GM08714 (cell line): ENCODE results near the gene SHC3.

Experiments used
- H3K4me3 ChIP-seq: fragments of 200-500 bp; sonication (Bioruptor generic); 2 replicates; pipeline ENCODE4 v1.5.1; 2014; ENCODE audit warnings: mild to moderate bottlenecking, low read length, inconsistent platforms
- ZNF274 ChIP-seq: IDR thresholded peaks from 2 replicates; pipeline ENCODE4 v1.6.1; 2012; ENCODE audit warnings: mild to moderate bottlenecking, low read depth, low read length

Gene SHC3

DNA sequence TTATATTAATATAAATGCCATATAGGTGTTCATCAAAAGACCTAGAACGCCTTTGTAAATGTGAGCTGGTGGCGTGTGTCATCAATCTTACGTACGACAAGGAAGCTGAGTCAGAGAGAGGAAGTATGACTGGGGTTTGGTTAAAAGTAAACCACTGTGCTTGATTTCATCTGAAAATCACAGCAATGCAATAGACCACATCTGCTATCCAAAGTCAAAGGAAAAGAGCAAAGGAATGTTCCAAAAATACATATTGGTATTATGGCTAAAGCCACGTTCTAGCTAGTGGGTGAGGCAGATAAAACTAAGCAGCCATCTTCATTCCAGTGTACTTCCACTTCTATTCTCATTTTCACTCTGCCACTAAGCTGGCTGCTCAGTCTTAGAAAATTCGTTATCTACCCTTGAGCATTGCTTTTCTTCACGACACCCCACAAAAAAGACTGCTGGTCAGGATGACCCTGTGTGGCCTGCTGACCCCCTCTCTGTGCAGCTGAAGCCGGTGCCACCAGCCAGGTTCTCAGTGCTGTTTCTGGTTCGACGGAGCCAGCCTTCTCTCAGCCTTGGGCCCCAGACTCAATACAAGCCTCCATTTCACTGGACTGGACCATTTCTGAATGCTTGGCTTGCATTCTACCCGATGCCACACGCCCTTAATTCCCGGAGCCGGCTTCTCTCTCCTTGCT, 23.8 kb downstream of the SHC3 start:
- no peak for TF ChIP-seq ZNF274
- no peak overlapping the region for H3K4me3 ChIP-seq

DNA sequence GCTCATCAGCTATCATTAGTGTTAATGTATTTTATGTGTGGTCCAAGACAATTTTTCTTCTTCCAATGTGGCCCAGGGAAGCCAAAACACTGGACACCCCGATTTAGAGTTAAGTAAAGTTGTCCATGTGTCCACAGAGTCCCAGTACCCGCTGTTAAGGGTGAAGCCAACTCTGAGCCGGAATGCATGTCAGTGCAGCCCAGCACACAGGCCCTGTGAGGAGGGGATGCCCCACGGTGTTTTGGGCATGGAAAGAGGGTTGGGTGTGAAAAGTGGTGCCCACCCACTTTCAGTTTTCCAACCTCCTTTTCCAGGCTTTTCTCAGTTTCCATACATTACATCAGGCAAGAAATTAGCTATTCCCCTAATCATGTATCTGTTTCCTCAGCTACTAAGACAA, 24.4 kb downstream of the SHC3 start:
- H3K4me3 ChIP-seq, result no peak overlapping the region
- TF ChIP-seq ZNF274, result no peak

DNA sequence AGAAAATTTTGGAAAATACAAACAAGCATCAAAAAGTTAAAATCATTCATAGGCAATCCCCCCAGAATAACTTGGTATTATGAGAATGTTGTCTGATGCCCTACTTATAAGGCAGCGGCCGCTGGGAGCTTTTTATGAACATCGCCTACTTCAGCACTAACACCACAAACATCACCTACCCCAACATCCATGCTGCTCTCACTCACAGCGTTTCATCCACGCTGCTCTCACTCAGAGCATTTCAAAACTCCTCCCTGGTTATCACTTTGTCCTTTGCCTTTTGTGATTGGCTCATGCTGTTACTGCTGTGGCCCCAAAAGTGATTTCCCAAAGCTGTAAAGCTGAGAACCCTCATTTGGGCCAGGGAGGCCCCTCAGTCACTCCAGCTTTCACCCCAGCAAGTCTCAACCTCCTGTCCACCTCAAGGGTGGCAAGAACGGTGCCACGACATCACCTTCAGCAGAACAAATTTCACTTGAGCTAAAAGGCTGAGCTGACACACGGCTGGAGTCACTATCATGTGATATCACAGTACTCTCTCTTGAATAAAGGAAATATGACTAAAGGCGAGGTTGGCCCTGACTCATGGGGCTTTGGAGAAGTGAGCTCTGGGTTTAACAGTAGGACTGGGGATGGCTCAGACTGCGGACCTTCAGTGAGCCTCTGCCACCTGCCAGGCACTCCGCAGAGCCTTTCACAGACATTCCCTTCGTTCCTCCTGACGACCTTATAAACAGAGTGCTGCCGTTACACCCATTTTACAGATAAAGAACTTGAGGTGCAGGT, 25.2 kb downstream of the SHC3 start:
- H3K4me3 ChIP-seq, result no peak overlapping the region
- TF ChIP-seq ZNF274, result no peak

DNA sequence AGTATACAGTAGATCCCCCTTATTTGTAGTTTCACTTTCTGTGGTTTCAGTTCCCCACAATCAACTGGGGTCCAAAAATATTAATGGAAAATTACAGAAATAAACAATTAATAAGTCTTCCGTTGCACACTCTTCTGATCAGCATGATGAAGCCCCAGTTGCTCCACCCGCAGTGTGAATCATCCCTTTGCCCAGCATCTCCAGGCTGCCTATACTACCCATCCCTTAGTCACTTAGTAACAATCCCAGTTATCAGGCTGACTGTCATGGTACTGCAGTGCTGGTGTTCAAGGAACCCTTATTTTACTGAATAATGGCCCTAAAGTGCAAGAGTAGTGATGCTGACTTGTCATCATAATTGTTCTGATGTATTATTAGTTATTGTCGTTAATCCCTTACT, 28.9 kb downstream of the SHC3 start:
- TF ChIP-seq ZNF274, result no peak
- H3K4me3 ChIP-seq, result no peak overlapping the region

DNA sequence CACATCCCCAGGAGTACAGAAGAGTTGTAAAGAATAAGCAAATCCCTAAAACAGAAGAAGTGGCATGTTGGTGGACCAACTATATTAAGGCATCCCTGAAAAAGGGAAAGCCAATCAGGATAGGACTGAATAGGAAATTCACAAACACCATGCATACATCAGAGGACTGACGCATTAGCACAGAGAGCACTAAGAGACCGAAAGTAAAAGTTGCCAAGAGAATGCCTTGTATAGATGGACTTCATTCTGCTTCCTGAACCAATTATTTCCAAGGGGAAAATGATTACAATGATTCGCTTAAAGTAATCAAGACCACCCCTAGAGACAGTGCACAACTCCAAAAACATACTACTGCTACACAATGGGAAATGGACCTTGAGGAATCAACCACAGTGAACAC, 33.5 kb downstream of the SHC3 start:
- TF ChIP-seq ZNF274, result no peak
- H3K4me3 ChIP-seq, result no peak overlapping the region

DNA sequence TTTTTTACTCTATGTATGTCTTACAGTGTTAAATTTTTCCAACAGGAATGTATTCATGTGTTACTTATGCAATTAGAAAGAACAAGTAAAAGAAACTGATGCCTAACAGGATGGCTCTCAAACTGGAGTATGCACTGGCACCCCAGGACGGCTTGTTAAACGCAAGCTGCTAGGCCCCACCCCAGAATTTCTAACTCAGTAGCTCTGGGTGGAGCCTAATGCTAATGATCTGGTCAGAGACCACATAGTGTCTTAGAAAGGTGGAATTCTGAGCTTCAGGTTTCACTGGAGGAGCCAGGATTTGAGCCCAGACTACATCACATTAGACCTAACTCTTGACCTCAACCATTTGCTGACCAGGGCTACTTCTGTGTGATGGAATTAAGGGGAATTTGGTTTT, 34.4 kb downstream of the SHC3 start:
- TF ChIP-seq ZNF274, result no peak
- H3K4me3 ChIP-seq, result no peak overlapping the region

DNA sequence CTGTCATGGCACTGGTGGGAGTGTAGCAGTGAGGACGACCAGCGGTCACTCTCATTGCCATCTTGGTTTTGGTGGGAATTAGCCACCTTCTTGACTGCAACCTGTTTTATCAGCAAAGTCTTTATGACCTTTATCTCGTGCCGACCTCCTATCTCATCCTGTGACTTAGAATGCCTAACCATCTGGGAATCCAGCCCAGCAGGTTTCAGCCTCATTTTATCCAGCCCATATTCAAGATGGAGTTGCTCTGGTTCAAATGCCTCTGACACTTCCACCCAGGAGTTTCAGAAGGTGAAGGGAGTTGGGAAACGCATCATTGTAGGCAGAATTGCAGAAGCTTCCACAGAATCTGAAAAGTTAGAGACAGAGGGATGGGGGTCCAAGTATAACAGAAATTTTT, 35.4 kb downstream of the SHC3 start:
- no peak overlapping the region for H3K4me3 ChIP-seq
- TF ChIP-seq ZNF274, result no peak

DNA sequence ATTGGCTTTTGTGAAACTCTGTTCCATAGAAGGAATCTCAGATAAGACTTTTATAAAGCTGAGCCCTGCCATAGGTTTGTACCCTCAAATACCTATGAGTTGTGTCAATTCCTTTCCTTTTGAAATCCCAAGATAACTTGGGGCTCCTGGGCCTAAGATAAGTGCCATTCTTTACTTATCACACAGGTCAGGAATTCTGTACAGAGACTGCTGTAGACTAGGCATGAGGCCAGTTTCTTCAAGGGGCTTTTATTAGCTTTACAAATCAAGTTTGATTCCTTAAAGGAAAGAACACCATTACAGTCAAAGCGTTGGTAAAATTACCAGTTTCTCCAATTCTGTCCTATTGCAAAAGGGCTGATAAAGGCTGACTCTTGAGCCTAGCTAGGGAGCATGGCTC, 39.2 kb downstream of the SHC3 start:
- no peak overlapping the region for H3K4me3 ChIP-seq
- no peak for TF ChIP-seq ZNF274

DNA sequence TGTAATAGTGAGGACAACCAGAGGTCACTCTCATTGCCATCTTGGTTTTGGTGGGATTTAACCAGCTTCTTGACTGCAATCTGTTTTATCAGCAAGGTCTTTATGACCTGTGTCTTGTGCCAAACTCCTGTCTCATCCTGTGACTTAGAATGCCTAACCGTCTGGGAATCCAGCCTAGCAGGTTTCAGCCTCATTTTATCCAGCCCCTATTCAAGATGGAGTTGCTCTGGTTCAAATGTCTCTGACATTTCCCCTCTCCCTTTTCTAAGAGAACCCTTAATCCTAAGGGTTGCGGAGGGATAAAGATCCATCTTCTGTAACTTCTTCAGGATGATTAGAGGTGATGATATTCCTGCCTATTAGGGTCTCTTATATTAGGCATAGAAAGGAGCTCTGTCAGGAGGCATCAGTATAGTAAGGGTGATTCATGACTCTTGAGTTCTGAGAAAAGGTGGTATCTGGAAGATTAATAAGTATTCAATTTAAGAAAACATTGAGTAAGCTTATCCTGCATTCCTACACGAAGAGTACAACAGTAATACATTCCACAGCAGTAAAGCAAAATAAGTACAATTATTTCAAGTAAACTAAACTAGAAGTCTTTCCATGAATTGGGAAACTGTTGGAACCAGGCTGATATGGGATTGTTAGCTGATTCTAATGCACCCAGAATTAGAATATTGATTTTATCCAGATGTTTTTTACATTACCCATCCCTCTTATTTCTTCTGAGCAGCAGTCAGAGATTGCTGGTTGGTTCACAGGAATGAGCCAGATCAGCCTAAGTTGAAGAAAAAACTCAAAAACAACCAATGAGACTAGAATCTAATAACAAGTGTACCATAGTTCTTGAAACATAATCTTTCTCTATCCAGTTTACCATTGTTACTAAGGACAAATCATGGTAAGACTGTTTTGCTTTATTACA, 39.9 kb downstream of the SHC3 start:
- no peak for TF ChIP-seq ZNF274

DNA sequence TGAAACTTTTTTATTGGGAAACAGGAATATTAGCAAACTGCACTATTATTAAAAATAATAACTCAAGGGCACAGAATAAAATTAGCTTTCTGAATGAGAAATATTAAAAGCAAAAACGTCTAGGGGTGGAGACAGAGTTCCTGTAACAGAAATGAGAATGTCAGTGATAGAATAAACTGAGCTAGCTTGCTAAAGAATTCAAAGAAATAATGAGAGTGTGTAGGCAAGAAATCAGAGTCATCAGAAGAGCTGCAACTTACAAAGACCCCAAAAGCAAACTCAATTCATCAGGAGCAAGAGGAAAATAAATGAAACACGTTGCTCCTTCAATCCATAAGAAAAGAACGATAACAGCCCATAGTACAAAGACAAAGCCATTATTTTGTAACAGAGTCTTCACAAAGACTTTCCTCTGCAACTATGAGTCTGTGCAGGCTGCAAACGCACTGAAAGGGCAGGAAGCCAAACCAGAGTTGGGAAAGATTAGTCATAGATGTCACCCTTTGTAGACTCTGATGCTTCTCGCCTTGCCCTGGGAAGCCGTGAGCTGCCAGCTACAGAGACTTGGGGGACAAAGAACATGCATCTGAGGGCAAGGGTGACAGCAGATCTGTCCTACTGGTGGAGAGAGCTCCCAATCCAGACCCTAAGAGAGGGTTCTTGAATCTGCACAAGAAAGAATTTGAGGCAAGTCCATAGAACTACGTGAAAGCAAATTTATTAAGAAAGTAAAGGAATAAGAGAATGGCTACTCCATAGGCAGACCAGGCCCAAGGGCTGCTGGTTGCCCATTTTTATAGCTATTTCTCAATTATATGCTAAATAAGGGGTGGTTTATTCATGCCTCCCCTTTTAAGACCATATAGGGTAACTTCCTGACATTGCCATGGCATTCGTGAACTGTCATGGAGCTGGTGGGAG, 40.8 kb downstream of the SHC3 start:
- no peak for TF ChIP-seq ZNF274
- H3K4me3 ChIP-seq, result no peak overlapping the region

More for the DNA sequence above, 39.9 kb downstream of the SHC3 start:
- H3K4me3 ChIP-seq, result no peak overlapping the region

DNA sequence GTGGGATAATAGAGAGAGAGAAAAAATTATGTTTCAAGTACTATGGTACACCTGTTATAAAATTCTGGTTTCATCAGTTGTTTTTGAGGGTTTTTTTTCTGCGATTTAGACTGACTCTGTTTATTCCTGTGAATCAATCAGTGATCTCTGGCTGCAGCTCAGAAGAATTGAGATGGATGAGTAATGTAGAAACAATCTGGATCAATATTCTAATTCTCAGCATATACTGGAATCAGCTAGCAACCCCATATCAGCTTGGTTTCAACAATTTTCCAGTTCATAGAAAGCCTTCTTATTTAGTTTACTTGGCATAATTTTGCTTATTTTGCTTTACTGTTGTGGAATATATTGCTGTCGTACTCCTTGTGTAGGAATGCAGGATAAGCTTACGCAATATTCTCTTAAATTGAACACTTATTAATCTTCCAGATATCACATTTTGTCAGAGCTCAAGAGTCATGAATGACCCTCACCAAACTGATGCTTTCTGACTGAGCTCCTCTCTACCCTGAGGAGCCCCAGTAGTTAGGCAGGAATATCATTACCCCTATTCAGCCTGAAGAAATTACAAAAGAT, 42.9 kb downstream of the SHC3 start:
- no peak for TF ChIP-seq ZNF274

DNA sequence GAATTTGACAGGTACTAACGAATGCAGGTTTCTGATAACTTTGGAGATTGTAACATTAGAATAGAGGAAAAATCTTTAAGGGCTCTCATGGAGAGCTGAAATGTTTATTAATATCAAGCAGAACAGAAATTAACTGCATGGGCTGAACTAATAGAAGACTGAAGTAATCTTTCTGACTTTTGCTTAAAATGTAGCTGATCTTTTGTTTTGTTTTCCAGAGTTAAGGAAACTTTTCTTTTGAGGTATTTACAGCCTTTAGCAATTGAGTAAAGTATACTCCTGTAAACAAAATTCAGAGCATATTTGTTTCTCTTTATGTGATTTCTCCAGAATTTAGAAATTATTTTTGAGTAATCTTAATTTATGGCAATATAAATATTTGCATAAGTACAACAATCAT, 43.9 kb downstream of the SHC3 start:
- H3K4me3 ChIP-seq, result no peak overlapping the region
- TF ChIP-seq ZNF274, result no peak

More for the DNA sequence above, 42.9 kb downstream of the SHC3 start:
- H3K4me3 ChIP-seq, result no peak overlapping the region

DNA sequence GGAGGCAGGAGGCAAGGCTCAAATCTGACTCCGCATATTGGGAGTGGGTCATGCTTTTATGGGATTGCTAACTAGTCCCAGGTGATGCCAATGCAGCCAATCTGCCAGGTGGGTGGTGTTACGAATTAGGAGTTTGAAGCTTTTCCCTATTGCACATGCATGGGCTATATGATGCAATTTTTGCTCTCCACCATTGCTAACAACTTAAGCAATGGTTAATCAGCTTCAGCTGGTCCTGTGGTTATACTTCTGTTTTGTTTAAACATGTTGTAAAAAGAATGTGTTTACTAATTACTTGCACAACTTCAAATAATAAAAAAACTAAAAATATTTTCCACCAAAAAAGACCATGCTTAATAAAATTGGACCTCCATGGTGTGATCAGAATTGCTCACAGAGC, 55.7 kb downstream of the SHC3 start:
- no peak overlapping the region for H3K4me3 ChIP-seq
- no peak for TF ChIP-seq ZNF274
